ENCODE measurements around the gene ZNF688.
A peak's percentile ranks its signal among the peaks of the same experiment; 100 is the strongest.

Gene ZNF688

GRCh38 chr16:30585400-30586191 is 14.1 kb upstream of the ZNF688 start, which contains the start of gene ZNF785:
TSS of gene ZNF785 (minus strand) at chr16:30585697. CDS start at chr16:30585611, 86 bp downstream.
- DNase-seq (ENCODE audit: low spot score) = peak; percentile 99

DNA sequence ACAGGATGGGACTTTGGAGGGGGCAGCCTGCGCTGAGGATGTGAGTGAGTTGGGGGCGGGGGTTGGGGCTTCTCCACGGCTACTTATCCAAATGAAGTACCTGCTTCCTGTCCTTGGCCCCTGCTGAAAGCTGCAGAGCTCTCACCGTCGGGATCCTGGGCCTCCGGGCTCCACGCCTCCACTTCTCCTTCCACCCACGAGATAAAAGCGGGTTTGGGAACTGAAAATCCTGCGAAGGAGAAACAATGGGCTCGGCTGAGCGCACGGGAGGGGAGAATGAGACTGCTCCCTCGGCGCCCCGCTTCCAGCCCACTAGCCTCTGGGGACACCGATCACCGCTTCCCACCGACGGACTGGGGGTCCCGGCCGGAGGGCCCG is 13.5 kb upstream of the ZNF688 start:
- DNase-seq (ENCODE audit: low spot score) = peak; percentile 48

GRCh38 chr16:30582611-30583340 is 11.3 kb upstream of the ZNF688 start:
- no peak for DNase-seq (ENCODE audit: low spot score)

- DNase-seq (ENCODE audit: low spot score) = no peak
Measured at GRCh38 chr16:30581457-30581856, 9.9 kb upstream of the ZNF688 start.

DNA sequence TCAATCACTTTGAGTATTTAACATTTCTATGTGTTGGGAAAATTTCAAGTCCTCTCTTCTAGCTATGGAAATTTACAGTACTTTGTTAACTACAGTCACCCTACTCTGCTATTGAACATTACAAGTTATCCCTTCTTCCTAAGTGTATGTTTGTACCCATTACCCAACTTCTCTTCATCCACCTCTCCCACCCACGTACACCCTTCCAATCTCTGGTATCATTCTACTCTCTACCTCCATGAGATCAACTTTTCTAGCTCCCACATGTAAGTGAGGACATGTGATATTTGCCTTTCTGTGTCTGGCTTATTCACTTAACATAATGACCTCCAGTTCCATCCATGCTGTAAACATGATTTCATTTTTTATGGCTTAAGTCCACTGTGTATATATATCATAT is 3.2 kb upstream of the ZNF688 start:
- DNase-seq (ENCODE audit: low spot score) = no peak

- no peak for DNase-seq (ENCODE audit: low spot score)
Measured at GRCh38 chr16:30570636-30571444, 674 bp downstream of the ZNF688 start.

DNA sequence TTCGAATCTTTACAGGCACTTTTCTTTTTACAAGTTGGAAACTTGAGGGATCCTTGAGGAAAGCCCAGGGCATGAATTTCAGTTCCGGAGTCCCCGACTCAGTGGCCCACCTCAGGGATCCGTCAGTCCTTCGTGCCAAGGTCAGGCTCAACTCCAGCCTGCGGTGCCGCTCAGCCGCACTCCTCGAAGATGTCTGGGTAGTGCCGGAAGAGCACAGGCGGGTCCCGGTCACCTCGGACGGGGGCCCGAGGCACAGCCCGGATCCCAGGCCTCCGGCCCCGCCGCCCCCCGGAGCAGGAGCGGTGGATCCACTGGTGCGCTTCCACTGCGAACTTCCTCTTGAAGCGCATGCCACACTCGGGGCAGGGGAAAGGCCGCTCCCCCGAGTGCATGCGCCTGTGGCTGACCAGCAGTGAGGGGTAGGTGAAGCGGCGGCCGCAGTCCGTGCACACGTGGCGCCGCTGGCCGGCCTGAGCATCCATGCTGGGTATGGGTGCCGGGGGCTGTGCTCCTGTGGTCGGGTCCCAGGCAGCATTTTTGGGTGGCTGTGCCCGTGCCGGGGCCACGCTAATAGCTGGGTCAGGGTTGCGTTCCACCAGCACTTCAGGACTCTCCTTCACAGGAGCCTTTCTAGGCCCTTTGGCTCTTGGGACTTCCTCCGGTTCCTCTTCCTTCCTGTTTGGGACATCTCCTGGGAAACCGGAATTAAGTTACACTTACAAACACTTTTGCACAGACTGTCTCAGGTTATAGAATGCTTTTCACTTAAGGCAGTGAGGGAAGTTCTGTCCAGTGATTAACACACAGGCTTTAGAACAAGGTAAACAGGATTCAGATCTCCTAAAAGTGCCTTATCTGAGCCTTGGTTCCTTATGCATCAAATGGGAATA is 1.5 kb downstream of the ZNF688 start:
- no peak for DNase-seq (ENCODE audit: low spot score)

DNA sequence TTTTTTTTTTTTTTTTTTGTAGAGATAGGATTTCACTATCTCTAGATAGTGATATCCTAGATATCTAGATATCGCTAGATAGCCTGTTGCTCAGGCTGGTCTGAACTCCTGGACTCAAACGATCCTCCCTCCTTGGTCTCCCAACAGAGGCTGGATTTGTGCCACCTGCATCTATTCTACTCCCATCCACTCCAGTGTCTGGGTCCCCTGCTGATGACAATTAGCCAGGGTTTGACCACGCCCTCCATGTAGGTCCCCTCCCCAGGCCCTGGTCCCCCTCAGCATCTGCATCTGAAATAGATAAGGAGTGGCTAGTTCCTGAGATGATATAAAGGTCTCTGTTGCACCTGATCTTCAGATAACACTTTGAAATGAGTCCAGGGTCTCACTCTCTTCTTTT is 2.2 kb downstream of the ZNF688 start:
- no peak for DNase-seq (ENCODE audit: low spot score)

DNA sequence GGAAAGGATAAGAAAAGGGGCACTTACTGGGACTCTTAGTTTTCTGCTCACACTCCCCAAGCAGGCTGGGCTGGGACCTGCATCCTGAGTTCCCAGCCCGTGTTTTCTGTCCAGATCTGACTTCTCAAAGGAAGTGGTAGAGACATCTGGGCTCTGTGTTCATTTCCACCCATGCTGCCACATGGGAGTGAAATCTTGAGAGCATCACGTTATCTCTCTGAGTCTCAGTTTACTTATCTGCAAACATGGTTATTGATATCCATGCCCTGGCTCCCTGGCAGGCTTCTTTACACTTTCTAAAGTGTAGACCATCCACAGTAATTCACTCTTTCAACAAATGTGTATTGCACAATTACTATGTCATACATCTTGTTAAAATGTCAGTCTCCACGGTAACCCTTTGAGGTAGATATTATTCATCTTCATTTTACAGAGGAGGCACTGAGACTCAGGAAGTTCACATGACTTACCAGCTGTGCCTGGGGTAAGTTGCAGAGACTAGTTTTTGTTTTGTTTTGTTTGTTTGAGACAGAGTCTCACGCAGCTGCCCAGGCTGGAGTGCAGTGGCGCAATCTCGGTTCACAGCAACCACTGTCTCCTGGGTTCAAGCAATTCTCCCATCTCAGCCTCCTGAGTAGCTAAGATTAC is 3.4 kb downstream of the ZNF688 start:
- peak; percentile 64 for DNase-seq (ENCODE audit: low spot score)

GRCh38 chr16:30567160-30567990 is 4.1 kb downstream of the ZNF688 start:
- DNase-seq (ENCODE audit: low spot score) = no peak

DNA sequence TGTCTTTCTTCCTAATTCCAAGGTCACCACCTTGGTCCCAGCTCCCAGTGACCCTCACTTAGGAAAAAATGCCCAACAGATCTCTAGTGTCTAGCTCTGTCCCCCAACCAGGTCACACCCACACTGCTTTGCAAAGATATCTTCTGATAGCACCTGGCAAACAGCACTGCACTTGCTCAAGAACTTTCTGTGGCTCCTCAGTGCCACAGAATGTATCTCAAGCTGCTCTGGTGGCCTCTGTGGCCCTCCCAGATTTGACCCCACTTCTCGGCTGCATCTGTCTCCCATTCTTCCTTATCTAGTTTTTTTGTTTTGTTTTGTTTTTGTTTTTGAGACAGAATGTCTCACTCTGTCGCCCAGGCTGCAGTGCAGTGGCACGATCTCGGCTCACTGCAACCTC is 5.0 kb downstream of the ZNF688 start:
- no peak for DNase-seq (ENCODE audit: low spot score)

DNA sequence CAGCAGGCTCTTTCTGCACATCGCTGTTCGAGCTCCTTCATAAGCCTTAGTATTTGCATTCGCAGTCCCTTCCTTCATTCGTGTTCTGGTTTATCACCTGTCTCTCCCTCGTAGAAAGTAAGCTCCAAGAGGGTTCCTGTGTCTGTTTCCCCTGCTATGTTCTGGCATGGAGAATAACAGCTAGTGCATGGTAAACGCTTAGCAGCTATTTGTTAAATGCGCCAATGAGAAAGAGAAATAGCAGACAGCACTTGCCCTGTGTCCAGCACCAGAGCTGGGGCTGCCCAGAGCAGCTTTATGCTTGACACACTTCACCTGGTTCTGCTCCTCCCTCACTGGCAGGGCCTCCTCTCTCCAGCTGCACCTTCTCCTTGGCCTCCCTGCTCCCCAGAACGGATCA is 5.5 kb downstream of the ZNF688 start:
- DNase-seq (ENCODE audit: low spot score) = no peak

DNA sequence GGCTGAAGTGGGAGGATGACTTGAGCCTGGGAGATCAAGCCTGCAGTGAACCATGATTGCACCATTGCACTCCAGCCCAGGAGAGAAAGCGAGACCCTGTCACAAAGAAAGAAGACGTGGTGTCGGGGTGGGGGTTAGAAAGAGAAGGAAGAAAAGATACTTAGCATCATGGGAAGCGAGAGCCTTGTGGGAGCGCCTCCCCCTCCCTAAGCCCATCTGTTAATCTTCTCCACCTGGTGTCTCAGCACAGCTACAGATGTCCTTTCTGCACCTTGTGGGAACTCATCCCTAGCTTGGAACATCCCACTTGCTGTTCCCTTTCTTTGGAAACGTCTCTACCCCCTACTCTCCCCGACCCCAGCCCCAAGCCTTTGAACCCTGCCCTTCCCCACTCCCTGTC is 6.0 kb downstream of the ZNF688 start:
- DNase-seq (ENCODE audit: low spot score) = no peak

DNA sequence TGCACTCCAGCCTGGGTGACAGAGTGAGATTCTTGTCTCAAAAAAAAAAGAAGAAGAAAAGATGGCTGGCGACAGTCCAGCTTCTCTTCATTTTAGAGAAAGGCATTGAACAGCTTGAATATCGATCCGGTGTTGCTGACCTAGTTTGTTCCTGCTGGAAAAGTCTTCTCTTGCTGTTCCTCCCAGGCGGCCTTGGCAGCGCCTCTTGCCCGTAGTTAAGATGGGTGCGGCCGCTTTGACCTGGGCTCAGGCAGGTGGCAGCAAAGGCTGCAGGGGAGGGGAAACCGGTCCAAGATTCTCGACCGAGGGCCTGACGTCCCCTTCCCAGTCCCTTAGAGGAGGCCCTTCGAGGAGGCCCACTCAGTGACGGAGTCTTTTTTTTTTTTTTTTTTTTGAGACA is 9.5 kb downstream of the ZNF688 start:
- DNase-seq (ENCODE audit: low spot score) = no peak

DNA sequence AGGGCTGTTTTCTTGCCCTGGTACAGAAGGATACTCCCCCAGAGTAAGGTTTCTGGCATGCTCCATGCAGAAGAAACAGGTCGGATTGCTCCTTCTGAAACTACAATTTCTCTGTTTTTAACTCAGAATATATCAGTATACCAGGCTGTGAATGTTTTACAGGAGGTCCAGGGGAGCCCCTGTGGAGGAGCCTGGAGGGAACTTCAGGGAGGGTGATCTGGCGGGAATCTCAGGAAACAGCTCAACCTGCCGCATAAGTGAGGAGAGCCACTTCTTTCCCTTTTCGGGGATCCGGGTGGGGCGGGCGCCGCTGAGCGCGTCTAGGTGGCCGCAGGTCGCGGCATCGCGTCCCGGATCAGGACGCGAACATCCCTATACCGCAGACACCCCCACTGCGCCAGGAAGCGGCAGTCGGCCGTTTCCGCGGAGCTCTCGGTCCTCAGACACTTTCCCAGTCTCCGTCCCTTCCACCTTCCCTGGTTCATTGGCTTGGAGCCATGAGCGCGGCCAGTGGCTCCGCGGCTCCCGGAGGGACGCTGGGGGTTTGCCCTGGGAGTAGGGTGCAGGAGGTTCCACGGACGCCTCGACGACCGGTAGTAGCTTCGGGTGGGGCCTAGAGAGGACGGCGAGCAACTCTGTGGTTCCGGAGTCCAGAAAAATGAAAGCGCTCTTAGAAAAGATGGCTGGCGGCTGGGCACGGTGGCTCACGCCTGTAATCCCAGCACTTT is 10.3 kb downstream of the ZNF688 start:
- no peak for DNase-seq (ENCODE audit: low spot score)

DNA sequence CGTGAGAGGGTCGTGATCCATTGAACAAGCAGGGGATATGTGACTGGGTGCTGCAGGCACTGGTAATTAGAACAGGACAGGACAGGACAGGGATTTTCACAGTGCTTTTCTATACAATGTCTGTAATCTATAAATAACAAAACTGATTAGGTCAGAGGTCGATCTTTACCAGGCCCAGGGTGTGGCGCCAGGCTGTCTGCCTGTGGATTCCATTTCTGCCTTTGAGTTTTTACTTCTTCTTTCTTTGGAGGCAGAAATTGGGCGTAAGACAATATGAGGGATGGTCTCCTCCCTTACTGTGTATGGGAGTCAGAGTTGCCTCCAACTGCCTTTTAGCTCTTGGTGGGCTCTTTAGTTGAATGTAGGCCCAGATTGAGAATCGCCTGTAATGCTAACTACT is 11.8 kb downstream of the ZNF688 start:
- DNase-seq (ENCODE audit: low spot score) = no peak

- DNase-seq (ENCODE audit: low spot score) = no peak
Measured at GRCh38 chr16:30558789-30559377, 12.6 kb downstream of the ZNF688 start.

- DNase-seq (ENCODE audit: low spot score) = peak; percentile 98
Measured at GRCh38 chr16:30557957-30558788, 13.3 kb downstream of the ZNF688 start, which contains the start of gene ZNF764. TSS of gene ZNF764 (minus strand) at chr16:30558374. CDS start at chr16:30558182, 192 bp downstream.
